Stimulated activated naive CD4-positive, alpha-beta T cell treated with Interleukin-2 at 50 U/mL for 16 hours (primary cell): ENCODE results near the gene EZH2.

Experiments
- DNase-seq: peaks from one replicate; lab custom pipeline; 2025; lab: John Stamatoyannopoulos, UW

Gene EZH2

DNA sequence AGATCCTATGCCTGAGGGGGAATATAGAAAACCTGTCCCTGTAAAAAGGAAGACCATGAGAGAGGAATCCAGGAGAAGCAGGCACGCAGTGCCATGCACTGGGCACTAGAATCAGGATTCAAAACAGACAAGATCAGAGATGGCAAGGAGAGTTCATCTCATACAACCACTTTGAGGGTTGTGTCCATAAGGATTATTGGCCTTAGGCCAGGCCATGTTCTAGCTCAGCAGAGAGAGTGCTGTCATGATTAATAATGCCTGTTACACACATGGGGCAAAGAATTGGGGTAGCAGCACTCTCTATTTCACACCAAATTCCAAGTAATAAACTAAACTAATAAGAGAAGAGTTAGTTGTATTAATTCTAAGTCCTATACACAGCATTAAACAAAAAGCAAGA lies 29.1 kb downstream of the EZH2 start:
- no peak for DNase-seq

DNA sequence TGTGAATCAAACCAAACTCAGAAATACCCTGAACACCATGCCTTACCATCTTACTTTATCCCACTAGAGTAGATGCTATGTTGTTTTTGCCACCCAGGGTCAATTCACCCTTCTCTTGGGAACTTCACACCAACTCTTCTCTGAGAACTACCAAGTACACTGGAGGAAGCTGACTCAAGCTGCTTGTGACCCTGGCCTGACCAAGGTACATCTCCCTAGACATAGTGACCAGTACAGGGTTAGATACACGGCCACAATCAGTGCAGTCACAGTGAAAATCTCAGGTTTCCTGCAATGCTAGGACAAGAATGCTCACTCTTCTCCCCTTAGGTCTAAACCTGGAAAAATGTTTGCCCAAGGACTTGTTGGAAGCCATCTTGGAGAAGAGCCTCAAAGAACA lies 31.8 kb downstream of the EZH2 start:
- no peak for DNase-seq

GRCh38 chr7:148850564-148850963 lies 33.5 kb downstream of the EZH2 start:
- no peak for DNase-seq

DNA sequence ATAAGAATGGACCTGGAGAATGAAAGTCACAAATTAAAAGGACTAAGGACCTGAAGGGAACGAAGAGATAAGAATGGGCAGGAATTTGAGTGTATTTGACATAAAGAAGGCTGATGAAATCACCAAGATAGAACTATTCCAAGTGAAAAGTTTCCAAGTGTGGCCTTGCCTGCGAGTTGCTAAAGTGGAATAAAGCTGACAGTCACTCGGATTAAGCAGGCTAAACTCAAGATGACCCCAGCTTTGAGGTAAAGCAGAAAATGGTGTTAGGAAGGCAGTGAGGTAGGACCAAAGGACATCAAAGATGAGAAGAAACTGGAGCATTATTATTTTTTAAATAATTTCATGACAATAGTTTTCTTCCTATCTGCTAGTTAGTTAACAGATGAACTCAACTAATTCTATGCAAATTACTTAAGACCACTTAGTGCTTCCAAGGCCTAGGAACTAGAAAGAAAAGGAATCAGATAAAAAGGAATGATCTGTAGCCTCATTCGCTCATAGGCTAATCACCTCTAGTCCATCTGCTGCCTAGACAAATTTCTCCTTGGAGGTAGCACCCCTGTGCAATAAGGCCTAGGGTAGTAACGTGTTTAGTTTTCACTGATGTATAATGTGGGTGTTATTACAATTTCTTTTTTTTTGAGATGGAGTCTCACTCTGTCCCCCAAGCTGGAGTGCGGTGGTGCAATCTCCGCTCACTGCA lies 34.5 kb downstream of the EZH2 start:
- no peak for DNase-seq

- DNase-seq, result no peak
Measured at GRCh38 chr7:148847815-148848734, 36.0 kb downstream of the EZH2 start.

DNA sequence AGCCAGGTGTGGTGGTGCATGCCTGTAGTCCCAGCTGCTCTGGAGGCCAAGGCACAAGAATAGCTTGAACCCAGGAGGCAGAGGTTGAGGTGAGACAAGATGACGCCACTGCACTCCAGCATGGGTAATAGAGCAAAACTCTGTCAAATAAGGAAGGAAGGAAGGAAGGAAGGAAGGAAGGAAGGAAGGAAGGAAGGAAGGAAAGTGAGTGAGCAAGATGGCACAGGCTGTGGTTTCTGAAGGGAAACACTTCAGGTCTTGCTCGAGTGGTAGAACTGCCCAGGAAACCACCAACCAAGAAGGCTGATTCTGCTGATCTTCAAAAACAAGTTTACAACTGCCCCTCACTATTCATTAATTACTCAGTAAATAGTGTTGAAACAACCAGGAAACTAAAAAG lies 45.2 kb downstream of the EZH2 start:
- DNase-seq, result no peak

- no peak for DNase-seq
Measured at GRCh38 chr7:148835854-148836253, 48.2 kb downstream of the EZH2 start.

GRCh38 chr7:148834605-148835004 lies 49.5 kb downstream of the EZH2 start:
- DNase-seq, result no peak

DNA sequence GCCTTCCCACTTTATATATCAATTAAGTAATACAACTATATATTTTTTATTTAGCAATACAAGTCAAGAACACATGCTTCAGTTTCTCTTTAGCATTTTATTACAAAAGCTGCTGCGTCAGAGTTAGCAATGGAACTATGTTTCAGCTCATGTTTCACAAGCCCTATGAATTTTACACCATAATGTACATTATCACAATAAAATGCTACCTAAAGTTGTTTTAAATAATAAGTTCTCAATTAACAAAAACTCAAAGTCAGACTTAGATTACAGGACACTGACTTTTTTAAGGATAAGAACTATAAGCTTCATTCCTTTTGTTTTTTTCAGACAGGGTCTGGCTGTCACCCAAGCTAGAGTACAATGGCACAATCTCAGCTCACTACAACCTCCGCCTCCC lies 52.3 kb downstream of the EZH2 start:
- no peak for DNase-seq

GRCh38 chr7:148830897-148831692 lies 53.0 kb downstream of the EZH2 start:
- DNase-seq, result no peak

DNA sequence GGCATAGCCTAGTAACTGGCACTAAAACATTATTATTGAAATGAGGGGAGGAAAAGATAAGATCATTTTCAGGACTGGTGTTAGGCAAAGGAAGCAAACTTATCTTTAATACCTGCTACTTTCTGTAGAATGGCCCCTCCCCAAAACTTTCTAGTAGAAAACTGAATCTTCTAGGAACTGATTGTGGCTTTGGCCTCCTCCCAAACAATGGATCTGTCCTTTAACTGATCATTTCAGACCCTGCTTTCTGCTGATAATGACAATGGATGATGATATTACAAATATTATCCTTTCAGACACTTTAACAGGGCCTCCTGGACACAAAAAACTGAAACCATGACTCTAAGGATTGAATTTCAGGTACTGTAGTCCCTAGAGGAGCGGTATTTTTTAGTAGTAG lies 55.1 kb downstream of the EZH2 start:
- no peak for DNase-seq

DNA sequence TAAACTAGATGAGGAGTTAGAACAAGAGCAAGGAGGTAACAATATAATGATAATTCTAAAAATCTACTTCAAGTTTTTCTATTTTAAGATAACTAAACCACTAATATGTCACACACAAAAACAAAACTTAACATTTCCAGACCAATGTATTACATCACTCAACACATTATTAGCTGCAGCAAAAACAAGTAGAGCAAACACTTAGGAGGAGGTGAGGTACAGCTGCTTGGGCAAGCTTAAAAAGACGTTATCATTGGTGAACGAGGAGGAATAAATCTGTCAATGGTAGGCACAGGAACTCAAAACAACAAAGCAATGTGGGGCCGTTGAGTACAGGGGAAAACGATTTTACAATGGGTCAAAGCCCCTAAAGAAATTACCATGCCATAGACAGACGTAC lies 58.8 kb downstream of the EZH2 start:
- no peak for DNase-seq

- DNase-seq, result no peak
Measured at GRCh38 chr7:148824864-148825263, 59.2 kb downstream of the EZH2 start.

DNA sequence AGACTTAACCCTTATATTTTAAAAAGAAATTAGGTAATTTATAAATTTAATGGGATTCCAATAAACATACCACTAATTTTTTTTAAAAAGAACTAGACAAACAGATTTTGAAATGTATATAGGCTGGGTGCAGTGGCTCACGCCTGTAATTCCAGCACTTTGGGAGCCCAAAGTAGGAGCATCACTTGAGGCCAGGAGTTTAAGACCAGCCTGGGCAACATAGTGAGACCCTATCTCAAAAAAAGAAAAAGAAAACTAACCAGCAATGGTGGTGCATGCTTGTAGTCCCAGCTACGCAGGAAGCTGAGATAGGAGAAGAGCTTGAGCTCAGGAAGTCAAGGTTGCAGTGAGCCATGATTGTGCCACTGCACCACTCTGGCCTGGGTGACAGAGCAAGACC lies 62.7 kb downstream of the EZH2 start:
- no peak for DNase-seq

GRCh38 chr7:148819697-148820360 lies 64.3 kb downstream of the EZH2 start:
- no peak for DNase-seq

DNA sequence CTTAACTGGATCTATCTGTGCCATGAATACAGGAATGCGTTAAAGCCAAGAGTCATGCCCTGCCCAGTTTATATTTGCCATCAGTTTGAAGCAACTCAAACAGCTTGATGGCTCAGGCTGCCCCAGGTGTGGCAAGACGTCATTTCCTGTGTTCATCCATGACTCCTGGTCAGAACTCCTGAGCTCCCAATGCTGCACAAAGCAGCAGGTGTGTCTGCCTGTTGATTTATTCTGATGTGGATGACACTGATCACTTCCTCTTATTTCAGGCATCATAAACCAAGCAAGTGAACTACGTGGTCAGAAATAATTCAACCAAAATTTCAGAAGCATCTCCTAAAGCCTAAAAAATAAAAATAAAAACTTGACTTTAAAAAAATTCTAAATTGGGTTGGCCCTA lies 68.5 kb downstream of the EZH2 start:
- no peak for DNase-seq

- no peak for DNase-seq
Measured at GRCh38 chr7:148814922-148815559, 69.0 kb downstream of the EZH2 start.

DNA sequence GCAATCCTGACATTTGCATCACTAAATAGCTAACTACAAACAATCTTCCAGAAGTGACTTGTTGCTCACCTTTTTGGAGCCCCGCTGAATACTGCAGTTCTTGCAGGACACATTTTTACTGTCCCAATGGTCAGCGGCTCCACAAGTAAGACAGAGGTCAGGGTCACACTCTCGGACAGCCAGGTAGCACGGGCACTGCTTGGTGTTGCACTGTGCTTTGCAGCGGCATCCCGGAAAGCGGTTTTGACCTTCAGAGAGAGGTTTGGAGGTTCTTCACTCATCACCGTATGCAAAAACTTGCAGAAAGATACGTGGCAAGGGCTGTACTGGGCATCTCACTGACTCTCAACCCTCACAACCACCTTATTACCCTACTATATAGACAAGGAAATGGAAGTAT lies 70.2 kb downstream of the EZH2 start:
- DNase-seq, result no peak

DNA sequence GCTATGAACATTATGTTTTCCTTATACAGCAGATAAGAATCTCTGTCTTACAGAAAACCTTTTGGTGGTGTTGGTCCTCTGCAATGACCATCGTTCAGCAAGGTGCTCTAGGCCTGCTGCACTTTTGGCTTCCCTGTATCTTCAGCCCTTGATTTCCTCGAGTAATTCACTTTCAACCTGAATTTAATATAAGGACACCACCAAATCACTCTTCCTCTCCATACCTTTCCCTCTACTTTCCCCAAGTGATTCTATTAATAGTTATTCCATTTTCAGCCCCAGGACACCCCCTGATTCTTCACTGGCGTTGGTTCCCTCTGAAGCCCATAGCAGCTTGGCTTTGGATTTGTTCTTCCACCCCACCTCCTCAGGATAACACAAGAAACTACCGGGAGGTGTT lies 72.2 kb downstream of the EZH2 start:
- DNase-seq, result no peak

DNA sequence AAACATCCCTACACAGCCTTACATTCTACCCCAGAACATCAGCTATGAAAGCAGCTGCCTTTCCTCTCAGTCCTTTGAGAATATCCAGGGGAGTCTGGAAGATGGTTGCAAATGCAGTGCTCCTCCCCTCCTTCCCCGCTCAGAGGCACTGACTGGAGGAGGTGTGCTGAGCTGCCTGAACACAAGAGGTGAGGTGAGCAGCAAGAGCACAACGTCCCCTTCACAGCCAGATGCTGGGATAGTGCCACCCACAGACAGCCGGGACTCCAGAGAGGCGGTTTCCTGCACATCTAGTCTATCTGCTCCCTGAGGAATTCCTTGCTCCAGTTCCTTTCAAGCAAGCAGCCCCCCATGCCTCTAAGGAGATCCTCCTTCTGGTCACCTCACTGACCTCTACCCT lies 74.2 kb downstream of the EZH2 start:
- DNase-seq, result no peak

GRCh38 chr7:148807436-148807835 lies 76.7 kb downstream of the EZH2 start:
- DNase-seq, result no peak

DNA sequence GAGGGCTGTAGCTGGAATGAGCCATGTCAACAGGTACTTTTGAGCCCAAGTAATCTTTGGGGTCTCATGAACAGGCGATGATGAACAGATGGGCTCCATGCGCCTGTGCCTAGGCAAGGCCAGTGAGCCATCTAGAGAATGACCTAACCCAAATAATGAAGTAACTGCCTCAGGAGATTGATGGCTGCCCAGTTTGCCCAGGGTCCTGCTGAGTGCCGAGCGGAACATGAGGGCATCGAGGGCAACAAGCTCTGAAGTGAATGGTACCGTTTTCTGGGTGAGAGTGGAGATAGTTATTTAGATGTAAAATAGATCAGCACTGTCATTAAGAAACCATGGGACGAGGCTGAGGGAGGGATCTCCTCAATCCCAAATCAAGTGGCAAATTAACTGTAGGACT lies 77.9 kb downstream of the EZH2 start:
- DNase-seq, result no peak
